Activated CD8-positive, alpha-beta memory T cell treated with anti-CD3 and anti-CD28 coated beads, Interleukin-2, amount 50 U/mL, for 24 hours (primary cell): ENCODE data around the gene VSTM2L.

Experiments
- DNase-seq: peaks from one replicate; pipeline ENCODE4 v3.0.0-alpha.2; 2020; ENCODE audit errors: extremely low read depth

VSTM2L gene

GRCh38 chr20:37917461-37917860 lies 14.5 kb downstream of the VSTM2L start:
- DNase-seq = no peak

DNA sequence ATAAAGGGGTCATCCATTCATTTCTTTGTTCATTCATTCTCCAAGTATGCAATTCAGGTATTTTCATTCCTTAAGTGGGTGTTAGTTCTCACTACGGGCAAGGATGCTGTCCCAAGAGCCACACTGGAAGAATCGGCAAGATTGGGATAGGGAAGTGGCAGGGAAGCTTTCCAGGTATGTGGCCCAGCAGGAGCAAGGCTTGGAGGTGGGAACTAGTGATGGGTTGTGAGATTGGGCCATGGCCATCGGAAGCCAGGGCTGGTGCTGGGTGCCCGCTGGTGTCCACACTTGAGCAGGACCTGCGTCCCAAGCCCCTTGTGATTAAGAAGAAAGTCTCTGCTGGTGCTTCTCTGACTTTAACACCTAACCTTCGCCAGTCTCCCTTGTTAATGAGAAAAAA lies 15.1 kb downstream of the VSTM2L start:
- no peak for DNase-seq

DNA sequence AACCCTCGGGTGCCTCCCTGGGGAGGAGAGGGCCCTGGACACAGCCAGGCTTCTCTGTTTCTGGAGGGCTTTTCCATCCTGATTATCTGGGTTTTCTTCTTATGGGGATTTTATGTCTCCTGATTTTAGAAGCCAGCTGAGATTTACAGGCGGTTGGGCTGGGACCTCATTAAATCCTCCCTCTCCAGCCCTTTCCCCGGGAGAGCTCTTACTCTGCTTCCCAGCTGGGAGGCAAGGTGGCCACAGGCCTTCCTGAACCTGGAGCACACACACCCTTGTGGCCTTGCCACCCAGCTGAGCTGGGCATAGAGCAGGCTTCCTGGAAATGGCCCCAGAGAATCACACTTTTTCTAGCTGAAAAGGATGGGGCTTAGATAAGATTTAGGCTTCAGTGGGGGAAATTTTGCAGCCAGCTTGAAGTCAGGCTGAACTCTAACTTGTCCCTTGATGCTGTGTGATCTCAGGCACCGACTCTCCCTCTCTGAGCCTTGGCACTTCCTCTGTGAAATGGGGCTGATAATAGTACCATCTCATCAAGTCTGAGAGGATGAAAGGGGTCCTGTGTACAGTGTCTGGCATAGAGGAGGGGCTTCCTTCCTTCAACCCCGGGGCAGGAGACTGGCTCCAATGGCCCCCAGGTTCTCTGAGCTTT lies 16.6 kb downstream of the VSTM2L start:
- no peak for DNase-seq

DNA sequence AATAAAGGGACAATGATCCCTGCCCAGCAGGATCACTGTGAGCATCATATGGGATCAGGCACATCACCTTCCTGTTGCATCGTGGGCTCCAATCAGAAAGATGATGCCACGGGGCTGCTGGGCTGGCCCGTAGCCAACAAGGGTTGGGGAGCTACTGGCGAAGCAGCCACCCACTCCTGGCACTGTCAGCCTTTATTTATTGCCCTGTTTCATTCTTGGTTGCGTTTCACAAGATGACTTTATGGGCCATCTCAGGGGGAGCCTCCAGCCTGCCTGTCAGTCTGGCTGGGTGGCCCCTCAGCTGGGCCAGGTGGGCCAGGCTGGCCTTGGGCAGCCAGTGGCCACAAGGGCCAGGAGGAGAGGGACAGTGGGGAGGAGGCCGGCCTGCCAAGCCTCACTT lies 17.3 kb downstream of the VSTM2L start:
- no peak for DNase-seq

- DNase-seq = no peak
Observed at GRCh38 chr20:37920679-37921322, 17.9 kb downstream of the VSTM2L start.

DNA sequence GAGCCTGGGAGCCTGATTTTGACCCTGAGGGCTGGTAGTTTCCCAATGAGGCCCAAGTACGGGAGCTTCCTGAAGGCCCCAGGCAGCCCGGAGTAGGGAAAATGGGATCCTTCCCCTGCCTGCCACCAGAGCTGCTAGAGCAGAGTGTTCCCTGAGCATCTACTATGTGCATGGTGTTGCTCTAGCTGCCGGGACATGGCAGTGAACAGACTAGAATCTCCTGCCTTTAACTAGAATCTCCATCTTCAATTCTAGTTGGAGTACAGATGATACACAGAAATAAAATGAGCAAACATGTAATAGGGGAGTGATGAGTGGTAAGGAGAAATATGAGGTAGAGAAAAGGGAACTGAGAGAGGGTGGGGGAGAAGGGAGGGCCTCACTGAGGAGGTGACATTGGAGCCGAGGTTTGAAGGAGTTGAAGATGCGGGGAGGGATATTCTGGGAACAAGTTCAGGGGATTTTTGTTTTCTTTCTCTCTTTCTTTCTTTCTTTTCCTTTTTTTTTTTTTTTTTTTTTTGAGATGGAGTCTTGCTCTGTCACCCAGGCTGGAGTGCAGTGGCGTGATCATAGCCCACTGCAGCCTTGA lies 18.5 kb downstream of the VSTM2L start:
- no peak for DNase-seq

DNA sequence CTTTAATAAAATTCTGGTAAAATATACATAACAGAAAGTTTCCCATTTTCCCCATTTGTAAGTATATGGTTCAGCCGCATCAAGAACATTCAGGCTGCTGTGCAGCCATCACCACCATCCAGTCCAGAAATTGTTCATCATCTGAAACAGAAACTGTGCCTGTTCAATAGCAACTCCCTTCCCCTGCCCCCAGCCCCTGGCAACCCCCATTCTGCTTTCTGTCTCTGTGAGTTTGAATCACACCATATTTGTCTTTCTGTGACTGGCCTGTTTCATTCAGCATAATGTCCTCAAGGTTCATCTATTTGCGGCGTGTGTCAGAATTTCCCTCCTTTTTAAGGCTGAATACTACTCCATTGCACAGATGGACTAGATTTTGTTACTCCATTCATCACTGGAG lies 19.1 kb downstream of the VSTM2L start:
- DNase-seq = no peak

GRCh38 chr20:37925265-37926165 lies 22.6 kb downstream of the VSTM2L start:
- DNase-seq = no peak

GRCh38 chr20:37926612-37927011 lies 23.7 kb downstream of the VSTM2L start:
- no peak for DNase-seq

- no peak for DNase-seq
Observed at GRCh38 chr20:37927410-37928095, 24.6 kb downstream of the VSTM2L start.

GRCh38 chr20:37928996-37929682 lies 26.2 kb downstream of the VSTM2L start:
- DNase-seq = no peak

GRCh38 chr20:37929683-37930014 lies 26.7 kb downstream of the VSTM2L start:
- no peak for DNase-seq

- DNase-seq = no peak
Observed at GRCh38 chr20:37931153-37931922, 28.4 kb downstream of the VSTM2L start.

DNA sequence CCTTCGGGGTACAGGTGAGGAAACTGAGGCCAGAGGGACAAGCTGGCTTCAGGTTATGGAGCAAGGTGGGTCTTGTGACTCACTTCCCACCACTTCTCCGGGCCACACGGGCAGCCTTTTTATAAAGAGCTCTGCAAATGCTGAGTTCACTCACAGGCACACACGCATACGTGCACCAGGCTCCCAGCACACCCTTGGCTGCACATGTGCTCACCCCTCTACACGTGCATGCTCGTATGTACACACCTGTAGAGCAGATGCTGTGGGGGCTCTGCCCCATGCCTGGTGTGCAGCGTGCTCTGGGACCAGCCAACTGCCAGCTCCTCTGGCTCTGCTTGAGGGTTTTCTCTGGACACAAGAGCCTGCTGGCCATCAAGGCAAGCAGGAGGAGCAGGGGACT lies 29.1 kb downstream of the VSTM2L start:
- DNase-seq = no peak

DNA sequence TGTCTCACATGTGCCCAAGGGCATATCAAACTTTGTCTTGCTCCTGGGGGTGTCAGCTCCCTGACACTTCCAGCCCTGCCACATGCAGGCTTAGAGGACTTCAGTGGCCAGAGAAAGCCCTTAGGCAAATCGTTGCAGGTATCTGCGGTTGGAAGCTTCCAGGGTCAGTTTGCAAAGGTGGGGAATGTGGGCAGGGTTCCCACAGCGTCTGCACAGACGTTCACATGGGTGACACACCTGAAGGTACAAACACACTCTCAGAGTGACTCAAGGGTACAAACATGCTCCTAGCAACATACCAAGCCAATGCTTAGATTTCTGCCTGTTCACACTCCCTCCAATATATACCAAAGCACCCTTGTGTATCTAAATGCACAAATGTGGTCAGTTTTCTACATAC lies 30.0 kb downstream of the VSTM2L start:
- DNase-seq = no peak

DNA sequence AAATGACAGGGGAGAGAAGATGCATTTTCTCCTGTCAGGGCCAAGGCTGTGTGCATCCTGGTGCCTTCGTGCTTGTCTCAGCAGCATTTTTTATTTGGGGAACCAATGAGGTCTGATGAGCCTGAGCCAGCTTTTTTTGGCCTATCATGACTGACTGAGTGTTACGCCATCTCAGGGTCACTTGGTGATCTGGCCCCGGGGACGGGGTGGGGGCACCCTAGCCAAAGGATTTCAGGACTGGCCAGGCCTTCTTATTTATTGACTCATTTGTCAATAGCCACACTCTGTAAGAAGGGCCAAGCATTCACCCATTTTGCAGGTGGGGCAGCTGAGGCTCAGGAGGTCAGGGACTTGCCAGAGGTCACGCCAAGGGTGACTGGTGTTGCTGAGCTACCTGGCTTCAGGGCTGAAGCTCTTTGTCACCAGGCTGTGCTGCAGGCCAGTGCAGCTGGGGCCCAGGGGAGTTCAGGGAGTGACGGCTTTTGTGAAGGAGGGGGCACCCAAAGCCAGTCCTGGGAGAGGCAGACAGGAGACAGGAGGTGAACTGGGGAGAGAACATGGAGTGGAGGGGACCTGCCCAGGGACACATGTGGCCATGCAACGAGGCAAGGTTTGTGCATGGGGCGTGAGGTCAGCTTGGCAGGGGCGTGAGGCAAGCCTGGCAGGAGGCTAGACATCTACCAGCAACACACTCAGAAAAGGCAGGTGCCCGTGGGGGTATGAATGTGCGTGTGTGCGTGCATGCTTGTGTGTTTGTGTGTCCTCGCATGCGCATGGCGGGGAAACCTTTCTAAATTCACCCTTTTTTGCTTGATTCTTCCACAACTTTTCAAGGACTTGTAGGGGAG lies 31.1 kb downstream of the VSTM2L start:
- DNase-seq = no peak

DNA sequence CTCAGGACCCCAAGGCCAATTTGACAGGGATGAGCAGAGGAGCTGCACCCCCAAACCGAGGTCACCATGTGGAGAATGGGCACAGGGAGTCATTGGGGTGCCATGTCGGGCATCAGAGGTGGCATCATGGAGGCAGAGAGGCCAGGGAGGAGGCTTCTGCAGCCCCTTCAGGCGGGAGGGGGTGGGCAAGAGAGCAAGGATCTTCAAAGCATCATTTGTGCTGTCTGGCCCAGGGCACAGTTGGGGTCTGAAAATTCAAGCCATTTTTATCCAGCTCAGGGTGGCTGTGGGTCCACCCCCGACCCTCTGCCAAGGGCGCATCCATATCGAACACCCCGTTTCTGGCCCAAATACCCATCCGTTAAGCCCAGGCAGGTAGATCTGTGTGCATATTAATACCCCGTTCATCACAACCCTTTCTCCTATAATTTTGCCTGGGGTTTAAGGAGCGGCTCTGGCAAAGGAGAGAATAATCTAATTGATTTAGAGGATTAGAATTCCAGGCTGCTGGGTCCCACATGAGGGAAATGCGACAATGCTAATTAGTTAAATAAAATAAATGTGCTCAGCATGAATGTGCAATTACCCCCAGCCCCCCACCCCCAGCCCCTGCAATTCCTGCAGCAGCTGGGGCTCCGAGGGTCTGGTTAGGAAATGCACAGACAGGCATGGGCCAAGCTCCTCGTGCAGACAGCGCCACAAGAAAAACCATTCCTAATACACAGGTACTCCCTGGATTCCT lies 31.9 kb downstream of the VSTM2L start:
- no peak for DNase-seq

DNA sequence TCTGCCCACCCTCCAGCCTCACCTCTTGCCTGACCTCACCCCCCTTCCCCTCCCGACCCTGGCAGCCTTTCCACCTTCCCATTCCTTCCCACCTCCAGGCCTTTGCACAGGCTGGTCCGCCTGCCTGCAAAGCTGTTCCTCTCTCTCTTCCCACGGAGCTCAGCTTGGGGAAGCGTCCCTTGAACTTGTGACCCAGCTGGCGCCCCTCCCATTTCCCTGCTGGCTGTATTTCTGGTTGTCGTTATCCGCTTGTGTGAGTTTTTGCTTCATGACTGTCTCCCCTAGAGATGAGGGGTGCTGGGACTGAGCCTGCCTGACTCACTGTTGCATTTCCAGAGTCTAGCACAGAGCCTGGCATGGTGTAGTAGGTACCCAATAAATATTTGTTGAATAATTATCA lies 32.5 kb downstream of the VSTM2L start:
- no peak for DNase-seq

GRCh38 chr20:37936041-37936440 lies 33.1 kb downstream of the VSTM2L start:
- no peak for DNase-seq
